H1 (cell line): Measurements from ENCODE around the gene PDE4B. TPM values are rescaled to one million over a fixed set of nuclear protein-coding genes. Genes with fewer than 3 reads are reported as not detected.

Source experiments
- GTF2F1 ChIP-seq: IDR thresholded peaks from 2 replicates; pipeline ENCODE4 v1.6.1; 2012; ENCODE audit warnings: low read depth, low read length, improper control_type of control experiment, borderline replicate concordance
- polyA plus RNA-seq, 7 experiments: library from polyadenylated mRNA; depleted of rRNA in 3 of 7; stranded (reverse) in 5 of 7; unstranded in 2 of 7; fragments of >200 nt in 5 of 7; fragments of 200-250 nt in 2 of 7; gene quantifications; 1 replicate in 5 of 7; 2 replicates in 1 of 7; 4 replicates in 1 of 7; pipeline versions ENCODE4 v1.2.1 to v1.2.3, GENCODE V29; 2011 to 2013; ENCODE audit warnings: missing spikeins in 2 of 7, mixed read lengths in 2 of 7
- total RNA-seq: library from RNA; stranded (reverse); fragmentation: NEBNext Ultra II Directional; extraction: Animal tissue kit (Norgen Biotek cat#: 25700); gene quantifications from 2 replicates; pipeline ENCODE4 v1.2.1, GENCODE V29; 2021

PDE4B gene
- total and polyA plus RNA-seq, 2 of the 8 experiments (the other 6 are each of a cell fraction or from before 2014, with no cell fraction given) = 5.0 to 15.1 TPM

- no peak for TF ChIP-seq GTF2F1
Measured at GRCh38 chr1:66182026-66182425, 389.3 kb downstream of the PDE4B start (continued).
